Measurements from ENCODE around the gene PILRA.

PILRA gene

GRCh38 chr7:100386940-100387339, 13.7 kb downstream of the PILRA start:
- Histone ChIP-seq H3K27me3 (ENCODE audit: insufficient read depth, poor library complexity, severe bottlenecking) (no peaks in the 10 kb centered on the region), H3K27ac (replicated peaks) (no peak overlapping the region), H3K4me3 (replicated peaks; ENCODE audit: insufficient read depth, low read length) (no peak overlapping the region)
- TF ChIP-seq REST (IDR thresholded peaks at IDR 0.05; ENCODE audit: insufficient replicate concordance, low read depth) (no peak), GABPA (IDR thresholded peaks at IDR 0.05; ENCODE audit: low read depth) (no peak), CTCF (IDR thresholded peaks at IDR 0.05; ENCODE audit: insufficient read depth, low read length) (no peak), SPI1 (IDR thresholded peaks at IDR 0.05; ENCODE audit: borderline replicate concordance, low read depth) (no peak), POLR2AphosphoS5 (IDR thresholded peaks at IDR 0.05; ENCODE audit: low read depth) (no peak)
- no peak for DNase-seq (ENCODE audit: low read depth in 1 of 2, low spot score in 1 of 2)

GRCh38 chr7:100387695-100388094, 14.4 kb downstream of the PILRA start:
- no peaks in the 10 kb centered on the region for H3K27me3 ChIP-seq (ENCODE audit: insufficient read depth, poor library complexity, severe bottlenecking)
- H3K4me3 ChIP-seq (replicated peaks; ENCODE audit: insufficient read depth, low read length): no peak overlapping the region
- H3K27ac ChIP-seq (replicated peaks): no peak overlapping the region
- TF ChIP-seq REST (IDR thresholded peaks at IDR 0.05; ENCODE audit: insufficient replicate concordance, low read depth) (no peak), POLR2AphosphoS5 (IDR thresholded peaks at IDR 0.05; ENCODE audit: low read depth) (no peak), SPI1 (IDR thresholded peaks at IDR 0.05; ENCODE audit: borderline replicate concordance, low read depth) (no peak)
- DNase-seq (ENCODE audit: low read depth in 1 of 2, low spot score in 1 of 2): no peak

- Histone ChIP-seq H3K27ac (replicated peaks) (no peak overlapping the region), H3K4me3 (replicated peaks; ENCODE audit: insufficient read depth, low read length) (no peak overlapping the region), H3K27me3 (ENCODE audit: insufficient read depth, poor library complexity, severe bottlenecking) (no peaks in the 10 kb centered on the region)
- no peak for TF ChIP-seq GABPA (IDR thresholded peaks at IDR 0.05; ENCODE audit: low read depth)
- TF ChIP-seq REST (IDR thresholded peaks at IDR 0.05; ENCODE audit: insufficient replicate concordance, low read depth): no peak
- TF ChIP-seq CTCF (IDR thresholded peaks at IDR 0.05; ENCODE audit: insufficient read depth, low read length): no peak
- no peak for TF ChIP-seq POLR2AphosphoS5 (IDR thresholded peaks at IDR 0.05; ENCODE audit: low read depth)
- no peak for TF ChIP-seq SPI1 (IDR thresholded peaks at IDR 0.05; ENCODE audit: borderline replicate concordance, low read depth)
- DNase-seq (ENCODE audit: low read depth in 1 of 2, low spot score in 1 of 2): no peak
Measured at GRCh38 chr7:100389437-100390088, 16.3 kb downstream of the PILRA start.
